Measurements from ENCODE around the gene XXYLT1.

XXYLT1 gene

GRCh38 chr3:195160908-195161434 lies 110.0 kb downstream of the XXYLT1 start:
- TF ChIP-seq, protein P1, sequence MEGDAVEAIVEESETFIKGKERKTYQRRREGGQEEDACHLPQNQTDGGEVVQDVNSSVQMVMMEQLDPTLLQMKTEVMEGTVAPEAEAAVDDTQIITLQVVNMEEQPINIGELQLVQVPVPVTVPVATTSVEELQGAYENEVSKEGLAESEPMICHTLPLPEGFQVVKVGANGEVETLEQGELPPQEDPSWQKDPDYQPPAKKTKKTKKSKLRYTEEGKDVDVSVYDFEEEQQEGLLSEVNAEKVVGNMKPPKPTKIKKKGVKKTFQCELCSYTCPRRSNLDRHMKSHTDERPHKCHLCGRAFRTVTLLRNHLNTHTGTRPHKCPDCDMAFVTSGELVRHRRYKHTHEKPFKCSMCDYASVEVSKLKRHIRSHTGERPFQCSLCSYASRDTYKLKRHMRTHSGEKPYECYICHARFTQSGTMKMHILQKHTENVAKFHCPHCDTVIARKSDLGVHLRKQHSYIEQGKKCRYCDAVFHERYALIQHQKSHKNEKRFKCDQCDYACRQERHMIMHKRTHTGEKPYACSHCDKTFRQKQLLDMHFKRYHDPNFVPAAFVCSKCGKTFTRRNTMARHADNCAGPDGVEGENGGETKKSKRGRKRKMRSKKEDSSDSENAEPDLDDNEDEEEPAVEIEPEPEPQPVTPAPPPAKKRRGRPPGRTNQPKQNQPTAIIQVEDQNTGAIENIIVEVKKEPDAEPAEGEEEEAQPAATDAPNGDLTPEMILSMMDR (IDR thresholded peaks at IDR 0.05; ENCODE audit: low read depth, low read length, missing control alignments), result no peak
- no peak overlapping the region for H3K4me3 ChIP-seq (replicated peaks; ENCODE audit: low read depth, low read length)
- DNase-seq (ENCODE audit: extremely low read depth, low read depth), result no peak

DNA sequence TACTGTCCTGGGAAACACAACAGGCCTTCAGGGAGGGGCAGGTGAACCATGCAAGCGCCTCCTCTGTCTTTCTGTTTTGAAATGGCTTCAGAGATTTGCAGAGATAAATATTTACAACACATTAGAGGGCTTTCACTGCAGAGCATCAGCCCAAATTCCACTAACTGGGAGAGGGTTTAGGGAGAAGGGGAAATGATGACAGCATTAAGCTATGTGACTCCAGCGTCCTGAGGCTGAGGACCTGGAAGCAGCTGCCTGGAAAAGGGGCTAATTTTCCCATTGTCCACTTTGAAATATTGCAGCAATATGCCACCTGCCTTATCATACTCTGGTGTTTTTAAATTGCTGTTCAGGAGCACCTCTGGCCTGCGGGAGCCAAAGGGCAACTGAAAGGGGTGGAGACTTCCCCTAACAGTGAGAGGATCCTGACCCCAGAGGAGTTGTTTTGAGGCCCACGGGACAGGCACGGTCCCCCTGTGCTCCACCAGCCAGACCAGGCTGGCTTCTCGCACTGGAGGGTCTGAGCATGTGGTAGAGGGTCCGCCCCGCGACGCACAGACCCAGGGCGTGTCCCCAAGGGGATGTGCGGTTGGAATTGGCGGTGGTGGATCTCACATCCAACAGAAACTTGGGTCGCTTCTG lies 110.6 kb downstream of the XXYLT1 start:
- no peak overlapping the region for H3K4me3 ChIP-seq (replicated peaks; ENCODE audit: low read depth, low read length)
- no peak for DNase-seq (ENCODE audit: extremely low read depth, low read depth)
- TF ChIP-seq, protein P1 (IDR thresholded peaks at IDR 0.05; ENCODE audit: low read depth, low read length, missing control alignments), result no peak

DNA sequence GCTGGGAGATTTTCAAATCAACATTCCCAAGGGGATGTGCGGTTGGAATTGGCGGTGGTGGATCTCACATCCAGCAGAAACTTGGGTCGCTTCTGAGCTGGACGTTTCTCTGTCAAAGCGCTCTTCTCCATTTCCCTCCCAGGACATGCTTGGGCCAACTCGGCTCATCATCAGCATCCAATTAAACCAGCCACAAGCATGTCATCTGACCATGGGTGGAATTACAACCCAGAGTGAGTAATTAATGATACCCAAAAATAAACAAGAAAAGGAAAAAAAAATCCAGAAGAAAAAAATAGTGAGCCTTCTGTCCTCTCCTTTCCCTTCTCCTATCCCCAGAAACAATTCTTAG lies 111.2 kb downstream of the XXYLT1 start:
- TF ChIP-seq, protein P1 (IDR thresholded peaks at IDR 0.05; ENCODE audit: low read depth, low read length, missing control alignments), result no peak
- H3K4me3 ChIP-seq (replicated peaks; ENCODE audit: low read depth, low read length), result no peak overlapping the region
- no peak for DNase-seq (ENCODE audit: extremely low read depth, low read depth)

GRCh38 chr3:195159117-195159813 lies 111.7 kb downstream of the XXYLT1 start:
- TF ChIP-seq, protein P1 (IDR thresholded peaks at IDR 0.05; ENCODE audit: low read depth, low read length, missing control alignments), result no peak
- no peak overlapping the region for H3K4me3 ChIP-seq (replicated peaks; ENCODE audit: low read depth, low read length)
- DNase-seq (ENCODE audit: extremely low read depth, low read depth), result no peak

DNA sequence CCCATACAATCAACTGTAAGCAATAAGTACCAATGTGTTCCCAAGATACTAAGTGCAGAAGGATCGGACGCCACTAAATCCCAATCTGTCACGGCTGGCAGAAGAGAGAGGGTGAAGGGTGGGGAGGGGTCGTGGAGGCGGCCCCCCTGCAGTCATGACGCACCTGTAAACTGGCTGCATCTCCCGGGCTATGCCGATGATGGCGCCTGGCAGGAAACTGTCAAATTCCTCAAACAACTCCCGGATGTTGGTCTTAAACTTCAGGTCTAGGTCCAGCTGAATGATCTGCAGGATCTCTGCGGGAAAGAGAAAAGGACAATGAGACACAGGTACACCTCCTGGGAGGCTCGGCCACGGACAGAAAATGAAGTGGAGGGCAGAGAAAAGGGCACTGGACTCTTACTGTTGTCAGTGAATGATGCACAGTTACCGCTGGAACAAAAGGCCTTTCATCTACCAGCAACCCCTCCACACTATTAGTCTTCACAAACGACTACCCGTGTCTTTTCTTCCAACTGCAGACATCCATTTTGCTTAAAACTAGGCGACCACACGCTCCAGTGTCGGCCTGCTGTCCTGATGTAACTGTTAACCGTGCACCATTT lies 114.6 kb downstream of the XXYLT1 start:
- DNase-seq (ENCODE audit: extremely low read depth, low read depth), result no peak
- TF ChIP-seq, protein P1 (IDR thresholded peaks at IDR 0.05; ENCODE audit: low read depth, low read length, missing control alignments), result no peak
- H3K4me3 ChIP-seq (replicated peaks; ENCODE audit: low read depth, low read length), result no peak overlapping the region

- no peak overlapping the region for H3K4me3 ChIP-seq (replicated peaks; ENCODE audit: low read depth, low read length)
- TF ChIP-seq, protein P1 (IDR thresholded peaks at IDR 0.05; ENCODE audit: low read depth, low read length, missing control alignments), result no peak
- no peak for DNase-seq (ENCODE audit: extremely low read depth, low read depth)
Measured at GRCh38 chr3:195155570-195156241, 115.3 kb downstream of the XXYLT1 start.

Measured in HFF-Myc (cell line).